HG03060 (cell line): ENCODE data around the gene AFF3.

Experiments used
- ATAC-seq: cut with Tn5 transposase; IDR thresholded peaks from one replicate; pipeline ENCODE4 v1.9.1; 2021; ENCODE audit warnings: low read depth, moderate number of reproducible peaks; ENCODE audit not compliant: unreplicated experiment

Gene AFF3

GRCh38 chr2:99729104-99730025 is 413.0 kb downstream of the AFF3 start:
- ATAC-seq = no peak

- ATAC-seq = no peak
Observed at GRCh38 chr2:99728166-99728565, 414.2 kb downstream of the AFF3 start.

- ATAC-seq = no peak
Observed at GRCh38 chr2:99727199-99727598, 415.2 kb downstream of the AFF3 start.

- no peak for ATAC-seq
Observed at GRCh38 chr2:99726691-99727090, 415.7 kb downstream of the AFF3 start.

GRCh38 chr2:99725820-99726219 is 416.6 kb downstream of the AFF3 start:
- ATAC-seq = no peak

- no peak for ATAC-seq
Observed at GRCh38 chr2:99722476-99722875, 419.9 kb downstream of the AFF3 start.

GRCh38 chr2:99719102-99719501 is 423.3 kb downstream of the AFF3 start:
- ATAC-seq = no peak

- ATAC-seq = no peak
Observed at GRCh38 chr2:99715956-99716355, 426.4 kb downstream of the AFF3 start.

- ATAC-seq = no peak
Observed at GRCh38 chr2:99714349-99714748, 428.0 kb downstream of the AFF3 start.

- no peak for ATAC-seq
Observed at GRCh38 chr2:99711144-99711543, 431.2 kb downstream of the AFF3 start.

- ATAC-seq = no peak
Observed at GRCh38 chr2:99710721-99711120, 431.7 kb downstream of the AFF3 start.

GRCh38 chr2:99709229-99709628 is 433.2 kb downstream of the AFF3 start:
- no peak for ATAC-seq

- ATAC-seq = no peak
Observed at GRCh38 chr2:99708231-99708630, 434.2 kb downstream of the AFF3 start.

GRCh38 chr2:99707592-99707991 is 434.8 kb downstream of the AFF3 start:
- ATAC-seq = no peak

- no peak for ATAC-seq
Observed at GRCh38 chr2:99706735-99707134, 435.7 kb downstream of the AFF3 start.

GRCh38 chr2:99701503-99701902 is 440.9 kb downstream of the AFF3 start:
- ATAC-seq = no peak

GRCh38 chr2:99700482-99701398 is 441.6 kb downstream of the AFF3 start:
- ATAC-seq = no peak

GRCh38 chr2:99698896-99699295 is 443.5 kb downstream of the AFF3 start:
- no peak for ATAC-seq

- ATAC-seq = no peak
Observed at GRCh38 chr2:99697811-99698568, 444.4 kb downstream of the AFF3 start.

GRCh38 chr2:99695944-99696253 is 446.5 kb downstream of the AFF3 start:
- no peak for ATAC-seq
